Left hindlimb (tissue), 1 donor: ENCODE results near the gene GPR42.
A peak's percentile ranks its signal among the peaks of the same experiment; 100 is the strongest.
"Not testable (repeated sequence)": the region's sequence is repeated elsewhere in the genome, so short reads cannot be mapped to it uniquely, and the experiment has no call there.

Experiments
- DNase-seq: peaks from one replicate; pipeline ENCODE4 v3.0.0-alpha.2; 2018

GPR42 gene

GRCh38 chr19:35347171-35347929, 23.5 kb upstream of the GPR42 start, which contains the start of gene FFAR1:
Gene FFAR1, plus strand, starts transcription at chr19:35347902. Its CDS starts 3,650 bp downstream, at chr19:35351552.
- no peak for DNase-seq

DNA sequence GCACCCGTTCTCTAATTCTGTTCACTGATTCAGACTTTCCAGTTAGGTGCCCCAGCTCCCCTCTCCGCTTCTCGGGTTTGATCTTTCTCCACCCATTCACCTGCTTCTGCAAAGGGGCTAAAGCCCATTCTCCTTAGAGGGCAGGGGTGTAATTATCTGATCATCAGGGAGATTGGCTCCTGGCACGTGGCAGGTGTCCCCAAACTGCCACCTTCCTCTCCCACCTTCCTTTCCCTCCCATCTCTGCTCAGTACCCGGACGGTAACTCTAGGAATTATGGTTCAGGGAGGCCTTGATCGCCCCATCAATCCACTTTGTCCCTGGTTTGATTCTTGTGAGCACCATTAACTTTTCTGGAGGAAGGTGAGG, 23.0 kb upstream of the GPR42 start:
- no peak for DNase-seq

DNA sequence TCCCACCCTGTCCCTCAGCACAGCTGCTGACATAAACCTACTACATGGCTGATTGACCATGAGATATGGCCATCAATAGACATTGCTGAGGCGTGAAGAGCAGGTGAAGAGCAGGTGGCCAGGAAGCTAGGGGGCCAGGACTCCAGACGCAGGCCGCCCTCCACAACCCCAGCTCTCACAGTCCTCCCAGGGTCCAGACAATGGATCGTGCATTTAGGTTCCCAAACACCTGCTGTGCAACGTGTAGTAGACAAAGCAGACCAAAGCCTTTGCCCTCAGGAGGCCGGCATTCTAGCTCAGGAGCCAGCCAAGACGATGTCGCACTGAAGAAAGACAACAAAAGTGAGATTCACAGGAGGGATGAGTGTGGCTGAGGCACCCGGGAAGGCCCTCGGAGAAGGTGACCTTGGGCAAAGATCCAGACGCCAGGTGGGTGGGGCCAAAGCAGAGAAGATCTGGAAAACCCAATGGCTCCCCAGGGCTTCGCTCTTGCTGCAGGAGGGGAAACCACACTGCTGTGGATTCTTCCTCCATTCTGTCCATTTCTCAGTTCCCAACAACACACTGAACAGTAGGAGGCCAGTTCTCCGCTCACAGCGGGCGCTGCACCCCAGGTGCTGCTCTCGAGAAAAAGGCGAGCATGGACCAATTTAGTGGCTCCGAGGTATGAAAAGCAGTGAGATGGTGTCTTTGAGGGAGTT, 21.8 kb upstream of the GPR42 start:
- no peak for DNase-seq

- no peak for DNase-seq
These were observed 21.0 kb upstream of the GPR42 start for GRCh38 chr19:35349614-35350521.

DNA sequence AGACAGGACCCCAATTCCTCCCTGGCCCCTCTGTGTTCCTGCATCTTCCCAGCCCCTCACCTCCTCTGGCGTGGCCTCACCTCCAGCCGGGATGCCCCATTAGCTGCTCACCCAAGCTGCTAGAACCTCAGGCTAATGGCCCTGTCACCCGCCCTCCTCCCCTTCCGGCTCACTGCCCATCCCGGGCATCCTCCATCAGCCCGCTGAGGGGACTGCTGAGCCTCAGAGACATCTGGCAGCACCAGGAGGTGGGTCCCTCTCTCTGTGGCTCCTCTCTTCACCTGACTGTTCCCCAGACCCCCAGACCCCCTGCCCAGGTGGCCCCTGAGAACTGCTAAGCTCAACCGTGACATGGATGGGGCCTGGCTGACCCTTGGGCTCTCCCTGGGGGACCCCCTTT, 20.3 kb upstream of the GPR42 start:
- no peak for DNase-seq

DNA sequence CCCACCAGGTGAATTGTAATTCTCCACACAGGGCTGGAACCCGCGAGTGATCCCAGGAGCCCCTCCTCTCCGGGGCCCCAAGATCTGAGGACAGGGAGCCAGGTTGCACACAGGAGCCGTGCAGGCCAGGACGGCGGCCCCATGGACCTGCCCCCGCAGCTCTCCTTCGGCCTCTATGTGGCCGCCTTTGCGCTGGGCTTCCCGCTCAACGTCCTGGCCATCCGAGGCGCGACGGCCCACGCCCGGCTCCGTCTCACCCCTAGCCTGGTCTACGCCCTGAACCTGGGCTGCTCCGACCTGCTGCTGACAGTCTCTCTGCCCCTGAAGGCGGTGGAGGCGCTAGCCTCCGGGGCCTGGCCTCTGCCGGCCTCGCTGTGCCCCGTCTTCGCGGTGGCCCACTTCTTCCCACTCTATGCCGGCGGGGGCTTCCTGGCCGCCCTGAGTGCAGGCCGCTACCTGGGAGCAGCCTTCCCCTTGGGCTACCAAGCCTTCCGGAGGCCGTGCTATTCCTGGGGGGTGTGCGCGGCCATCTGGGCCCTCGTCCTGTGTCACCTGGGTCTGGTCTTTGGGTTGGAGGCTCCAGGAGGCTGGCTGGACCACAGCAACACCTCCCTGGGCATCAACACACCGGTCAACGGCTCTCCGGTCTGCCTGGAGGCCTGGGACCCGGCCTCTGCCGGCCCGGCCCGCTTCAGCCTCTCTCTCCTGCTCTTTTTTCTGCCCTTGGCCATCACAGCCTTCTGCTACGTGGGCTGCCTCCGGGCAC, 19.3 kb upstream of the GPR42 start:
- DNase-seq = no peak

GRCh38 chr19:35352177-35352447, 18.8 kb upstream of the GPR42 start:
- DNase-seq = no peak

DNA sequence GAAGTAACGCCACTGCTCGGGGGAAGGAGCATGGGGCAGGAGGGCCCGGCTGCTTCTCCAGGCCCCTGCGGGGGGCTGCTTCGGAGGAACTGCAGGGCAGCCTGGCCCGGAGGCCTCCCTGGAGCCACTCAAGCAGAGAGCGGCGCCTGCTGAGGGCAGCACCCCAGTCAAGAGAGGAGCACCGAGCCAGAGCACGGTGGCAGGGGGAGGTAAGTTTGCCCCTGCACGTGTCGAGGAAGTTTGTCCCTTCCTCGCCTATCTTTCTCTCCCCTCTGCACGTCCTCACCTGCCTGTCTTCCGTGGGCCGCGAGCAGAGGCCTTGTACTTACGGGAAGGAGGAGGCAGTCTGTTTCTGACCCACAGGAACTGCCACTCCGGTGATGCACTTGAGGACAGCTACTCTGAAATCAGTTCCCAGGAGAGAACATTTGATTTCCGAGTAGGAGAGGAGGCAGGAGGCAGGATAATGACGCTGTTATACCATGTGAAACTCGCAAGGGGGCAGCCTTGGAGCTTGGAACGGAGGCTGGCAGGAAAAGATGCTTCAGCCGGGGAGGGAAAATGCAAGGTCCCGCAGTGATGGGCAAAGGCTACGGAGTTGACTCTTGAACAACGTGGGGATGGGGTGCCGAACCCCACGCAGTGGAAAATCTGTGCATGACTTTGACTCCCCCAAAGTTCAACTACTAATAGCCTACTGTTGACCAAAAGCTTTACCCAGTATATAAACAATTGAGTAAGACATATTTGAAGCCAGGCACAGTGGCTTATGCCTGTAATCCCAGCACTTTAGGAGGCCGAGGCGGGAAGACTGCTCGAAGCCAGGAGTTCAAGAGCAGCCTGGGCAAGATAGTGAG, 18.2 kb upstream of the GPR42 start:
- peak; percentile 59 for DNase-seq

- DNase-seq = no peak
These were observed 17.2 kb upstream of the GPR42 start for GRCh38 chr19:35353635-35354034.

- DNase-seq = no peak
These were observed 16.0 kb upstream of the GPR42 start for GRCh38 chr19:35354898-35355297.

DNA sequence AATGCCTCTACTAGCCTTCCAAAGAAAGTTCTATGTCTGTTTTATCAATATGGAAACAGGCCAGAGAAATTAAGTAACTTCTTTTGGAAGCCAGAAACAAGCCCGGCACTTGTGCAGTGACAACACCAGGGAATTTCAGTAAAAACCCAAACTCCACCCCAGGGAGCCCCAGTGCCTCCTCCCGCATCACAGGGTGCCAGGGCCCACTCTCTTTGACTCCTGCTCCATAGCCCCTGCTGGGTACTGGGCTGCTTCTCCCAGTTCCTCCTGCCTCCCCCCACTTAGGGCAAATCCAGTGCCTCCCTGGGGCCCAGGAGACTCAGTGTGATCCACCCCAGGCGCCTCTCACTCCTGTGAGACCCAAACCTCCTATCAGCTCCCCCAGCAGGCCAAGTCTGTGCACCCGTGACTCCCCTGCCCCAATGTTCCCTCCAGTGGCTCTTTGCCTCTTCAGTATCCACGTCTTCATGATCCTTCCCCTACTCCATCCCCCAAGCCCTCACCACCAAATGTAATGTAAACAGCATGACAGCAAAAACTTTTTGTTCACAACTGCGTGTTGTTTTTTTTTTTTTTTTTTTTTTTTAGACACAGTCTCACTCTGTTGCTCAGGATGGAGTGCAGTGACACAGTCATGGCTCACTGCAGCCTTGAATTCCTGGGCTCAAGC, 14.9 kb upstream of the GPR42 start:
- no peak for DNase-seq

GRCh38 chr19:35357867-35358573, 12.8 kb upstream of the GPR42 start, which contains the start of gene FFAR3:
Gene FFAR3, plus strand, starts transcription at chr19:35358460. Its CDS starts 431 bp downstream, at chr19:35358891.
- no peak for DNase-seq

- DNase-seq = not testable (repeated sequence)
These were observed 12.0 kb upstream of the GPR42 start for GRCh38 chr19:35358834-35359233.

- not testable (repeated sequence) for DNase-seq
These were observed 11.5 kb upstream of the GPR42 start for GRCh38 chr19:35359395-35359794.

- not testable (repeated sequence) for DNase-seq
These were observed 10.8 kb upstream of the GPR42 start for GRCh38 chr19:35360081-35360480.

- DNase-seq = no peak
These were observed 9.9 kb upstream of the GPR42 start for GRCh38 chr19:35360880-35361420.

- DNase-seq = no peak
These were observed 8.4 kb upstream of the GPR42 start for GRCh38 chr19:35362261-35363000.

DNA sequence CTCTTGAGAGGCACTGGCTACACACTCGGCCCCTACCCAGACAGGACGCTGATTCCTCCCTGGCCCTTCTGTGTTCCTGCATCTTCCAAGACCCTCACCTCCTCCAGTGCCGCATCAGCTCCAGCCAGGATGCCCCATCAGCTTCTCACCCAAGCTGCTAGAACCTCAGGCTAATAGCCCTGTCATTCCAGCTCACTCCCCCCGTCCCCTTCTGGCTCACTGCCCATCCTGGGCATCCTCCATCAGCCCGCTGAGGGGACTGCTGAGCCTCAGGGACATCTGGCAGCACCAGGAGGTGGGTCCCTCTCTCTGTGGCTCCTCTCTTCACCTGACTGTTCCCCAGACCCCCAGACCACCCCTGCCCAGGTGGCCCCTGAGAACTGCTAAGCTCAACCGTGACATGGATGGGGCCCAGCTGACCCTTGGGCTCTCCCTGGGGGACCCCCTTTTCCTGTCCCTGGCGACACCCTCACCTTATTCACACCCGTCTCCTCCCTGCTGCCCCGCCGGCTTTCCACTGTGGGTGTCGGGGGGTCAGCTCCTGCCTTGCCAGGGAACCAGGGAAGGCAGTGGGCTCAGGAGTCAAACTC, 7.8 kb upstream of the GPR42 start:
- no peak for DNase-seq
